Stomach (tissue), 4 donors: Measurements from ENCODE around the gene CFAP46.

Experiments
- EP300 ChIP-seq: sonication (generic); formaldehyde crosslinking; IDR thresholded peaks from one replicate; pipeline ENCODE4 v1.6.1; 2017; ENCODE audit warnings: antibody characterized with exemption
- POLR2AphosphoS5 ChIP-seq, 3 donors: sonication (generic); formaldehyde crosslinking; IDR thresholded peaks; one replicate each; pipeline ENCODE4 v1.6.1; 2016; ENCODE audit warnings: antibody characterized with exemption in 3 of 3
- TF ChIP-seq, protein P1 (sequence below), 7 experiments: fragments of 450-650 bp in 4 of 7; fragments of 200-600 bp in 3 of 7; sonication (generic) in 3 of 7; IDR thresholded peaks; one replicate each; pipeline ENCODE4 v1.5.1; 2016 to 2019; ENCODE audit warnings: antibody characterized with exemption in 7 of 7, control low read depth in 2 of 7, mild to moderate bottlenecking in 1 of 7

DNA sequence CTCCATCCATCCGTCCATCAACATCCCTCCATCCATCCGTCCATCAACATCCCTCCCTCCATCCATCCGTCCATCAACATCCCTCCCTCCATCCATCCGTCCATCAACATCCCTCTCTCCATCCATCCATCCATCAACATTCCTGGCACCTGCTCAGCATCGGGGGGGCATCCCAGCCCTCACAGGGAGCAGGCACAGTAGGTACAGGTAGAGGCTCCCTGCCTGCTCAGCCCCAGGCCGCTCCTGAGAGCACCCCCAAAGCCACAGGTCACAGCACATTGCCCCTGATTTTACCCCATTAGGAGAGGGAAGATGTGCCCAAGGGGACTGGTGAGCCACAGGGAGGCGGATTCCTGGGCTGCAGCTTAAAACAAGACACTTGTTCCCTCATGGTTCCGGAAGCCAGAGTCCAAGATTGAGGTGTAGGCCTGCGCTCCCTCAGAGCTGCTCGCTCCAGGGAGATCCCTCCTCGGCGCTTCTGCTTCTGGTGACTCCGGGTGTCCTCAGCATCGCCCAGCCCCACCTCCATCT lies 21.1 kb upstream of the CFAP46 start:
- TF ChIP-seq, protein P1, sequence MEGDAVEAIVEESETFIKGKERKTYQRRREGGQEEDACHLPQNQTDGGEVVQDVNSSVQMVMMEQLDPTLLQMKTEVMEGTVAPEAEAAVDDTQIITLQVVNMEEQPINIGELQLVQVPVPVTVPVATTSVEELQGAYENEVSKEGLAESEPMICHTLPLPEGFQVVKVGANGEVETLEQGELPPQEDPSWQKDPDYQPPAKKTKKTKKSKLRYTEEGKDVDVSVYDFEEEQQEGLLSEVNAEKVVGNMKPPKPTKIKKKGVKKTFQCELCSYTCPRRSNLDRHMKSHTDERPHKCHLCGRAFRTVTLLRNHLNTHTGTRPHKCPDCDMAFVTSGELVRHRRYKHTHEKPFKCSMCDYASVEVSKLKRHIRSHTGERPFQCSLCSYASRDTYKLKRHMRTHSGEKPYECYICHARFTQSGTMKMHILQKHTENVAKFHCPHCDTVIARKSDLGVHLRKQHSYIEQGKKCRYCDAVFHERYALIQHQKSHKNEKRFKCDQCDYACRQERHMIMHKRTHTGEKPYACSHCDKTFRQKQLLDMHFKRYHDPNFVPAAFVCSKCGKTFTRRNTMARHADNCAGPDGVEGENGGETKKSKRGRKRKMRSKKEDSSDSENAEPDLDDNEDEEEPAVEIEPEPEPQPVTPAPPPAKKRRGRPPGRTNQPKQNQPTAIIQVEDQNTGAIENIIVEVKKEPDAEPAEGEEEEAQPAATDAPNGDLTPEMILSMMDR (IDR thresholded peaks at IDR 0.05): no peak
- TF ChIP-seq EP300: no peak
- TF ChIP-seq POLR2AphosphoS5 (IDR thresholded peaks at IDR 0.05): no peak
